Osteoblast (primary cell): ENCODE data around the gene SYNJ2. TPM values are rescaled to one million over a fixed set of nuclear protein-coding genes. Genes with fewer than 3 reads are reported as not detected.

ENCODE experiments used
- DNase-seq: peaks from one replicate; pipeline ENCODE4 v3.0.0; 2011; ENCODE audit warnings: low spot score, mixed read lengths; ENCODE audit not compliant: insufficient read length; ENCODE audit errors: missing footprints
- H2AFZ ChIP-seq: 2 replicates; pipeline ENCODE4 v1.6.0; 2011; ENCODE audit warnings: mild to moderate bottlenecking, low read length
- H3K27ac ChIP-seq: 2 replicates; pipeline ENCODE4 v1.5.1; 2011; ENCODE audit warnings: mild to moderate bottlenecking, low read depth, low read length, moderate library complexity
- H3K27me3 ChIP-seq: 2 replicates; pipeline ENCODE4 v1.6.0; 2012; ENCODE audit warnings: mild to moderate bottlenecking, control low read depth, inconsistent platforms, low read length, moderate library complexity; ENCODE audit not compliant: insufficient read depth
- H3K36me3 ChIP-seq: 2 replicates; pipeline ENCODE4 v1.5.1; 2011; ENCODE audit warnings: mild to moderate bottlenecking, low read length, control low read depth, moderate library complexity; ENCODE audit not compliant: insufficient read depth
- H3K4me1 ChIP-seq: 2 replicates; pipeline ENCODE4 v1.5.1; 2011; ENCODE audit warnings: mild to moderate bottlenecking, low read length, control low read depth, moderate library complexity; ENCODE audit not compliant: insufficient read depth
- H3K4me2 ChIP-seq: 2 replicates; pipeline ENCODE4 v1.6.0; 2011; ENCODE audit warnings: mild to moderate bottlenecking, low read length; ENCODE audit not compliant: insufficient read depth
- H3K4me3 ChIP-seq: fragments of 200-600 bp; sonication (generic); 3 replicates; pipeline ENCODE4 v1.5.1; 2012; ENCODE audit warnings: mild to moderate bottlenecking, low read length, inconsistent platforms; ENCODE audit not compliant: insufficient read depth
- H3K79me2 ChIP-seq: 2 replicates; pipeline ENCODE4 v1.6.0; 2012; ENCODE audit warnings: mild to moderate bottlenecking, low read length, control low read depth, inconsistent platforms; ENCODE audit not compliant: insufficient read depth
- H3K9me3 ChIP-seq: 2 replicates; pipeline ENCODE4 v1.5.1; 2011; ENCODE audit warnings: low read depth, low read length, control low read depth
- H4K20me1 ChIP-seq: 2 replicates; pipeline ENCODE4 v1.6.0; 2012; ENCODE audit warnings: mild to moderate bottlenecking, low read length, control low read depth; ENCODE audit not compliant: insufficient read depth
- total RNA-seq: library from RNA; depleted of rRNA; stranded (reverse); fragments of >200 nt; gene quantifications from 2 replicates; pipeline ENCODE4 v1.2.3, GENCODE V29; 2012
- TF ChIP-seq, protein P1 (sequence below): IDR thresholded peaks from 2 replicates; pipeline ENCODE4 v1.5.1; 2011; ENCODE audit warnings: mild to moderate bottlenecking, low read depth, low read length, moderate library complexity; ENCODE audit errors: extremely low read depth

Gene SYNJ2
- total RNA-seq, 1 donor = 94.8 TPM

DNA sequence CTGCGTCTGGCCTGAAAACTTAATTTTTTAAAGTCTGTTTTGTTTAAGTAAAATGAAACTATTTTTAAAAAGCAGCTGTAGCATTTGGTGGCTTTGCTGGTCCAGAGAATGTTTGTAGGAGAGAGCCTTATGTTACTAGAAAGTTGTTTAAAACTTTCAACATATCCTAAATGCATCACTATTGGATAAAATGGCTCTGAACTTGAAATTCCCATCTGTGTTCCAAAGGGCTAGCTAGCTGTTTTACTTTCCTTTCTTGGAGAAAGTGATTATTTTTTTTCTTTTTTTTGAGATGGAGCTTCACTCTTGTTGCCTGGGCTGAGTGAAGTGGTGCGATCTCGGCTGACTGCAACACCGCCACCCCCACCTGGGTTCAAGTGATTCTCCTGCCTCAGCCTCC is 2.5 kb downstream of the SYNJ2 start:
- Histone ChIP-seq H3K9me3 (no peaks in the 10 kb centered on the region), H3K36me3 (peaks cover 3% of the 10 kb centered on the region), H3K4me1 (peaks cover 37% of the 10 kb centered on the region), H4K20me1 (peaks cover 4% of the 10 kb centered on the region), H2AFZ (no peak overlapping the region), H3K27ac (peak overlapping the region; percentile 88), H3K4me3 (peak overlapping the region; percentile 91), H3K4me2 (peak overlapping the region; percentile 93), H3K27me3 (no peaks in the 10 kb centered on the region), H3K79me2 (peaks cover 71% of the 10 kb centered on the region)
- DNase-seq = no peak
- TF ChIP-seq, protein P1, sequence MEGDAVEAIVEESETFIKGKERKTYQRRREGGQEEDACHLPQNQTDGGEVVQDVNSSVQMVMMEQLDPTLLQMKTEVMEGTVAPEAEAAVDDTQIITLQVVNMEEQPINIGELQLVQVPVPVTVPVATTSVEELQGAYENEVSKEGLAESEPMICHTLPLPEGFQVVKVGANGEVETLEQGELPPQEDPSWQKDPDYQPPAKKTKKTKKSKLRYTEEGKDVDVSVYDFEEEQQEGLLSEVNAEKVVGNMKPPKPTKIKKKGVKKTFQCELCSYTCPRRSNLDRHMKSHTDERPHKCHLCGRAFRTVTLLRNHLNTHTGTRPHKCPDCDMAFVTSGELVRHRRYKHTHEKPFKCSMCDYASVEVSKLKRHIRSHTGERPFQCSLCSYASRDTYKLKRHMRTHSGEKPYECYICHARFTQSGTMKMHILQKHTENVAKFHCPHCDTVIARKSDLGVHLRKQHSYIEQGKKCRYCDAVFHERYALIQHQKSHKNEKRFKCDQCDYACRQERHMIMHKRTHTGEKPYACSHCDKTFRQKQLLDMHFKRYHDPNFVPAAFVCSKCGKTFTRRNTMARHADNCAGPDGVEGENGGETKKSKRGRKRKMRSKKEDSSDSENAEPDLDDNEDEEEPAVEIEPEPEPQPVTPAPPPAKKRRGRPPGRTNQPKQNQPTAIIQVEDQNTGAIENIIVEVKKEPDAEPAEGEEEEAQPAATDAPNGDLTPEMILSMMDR = no peak

DNA sequence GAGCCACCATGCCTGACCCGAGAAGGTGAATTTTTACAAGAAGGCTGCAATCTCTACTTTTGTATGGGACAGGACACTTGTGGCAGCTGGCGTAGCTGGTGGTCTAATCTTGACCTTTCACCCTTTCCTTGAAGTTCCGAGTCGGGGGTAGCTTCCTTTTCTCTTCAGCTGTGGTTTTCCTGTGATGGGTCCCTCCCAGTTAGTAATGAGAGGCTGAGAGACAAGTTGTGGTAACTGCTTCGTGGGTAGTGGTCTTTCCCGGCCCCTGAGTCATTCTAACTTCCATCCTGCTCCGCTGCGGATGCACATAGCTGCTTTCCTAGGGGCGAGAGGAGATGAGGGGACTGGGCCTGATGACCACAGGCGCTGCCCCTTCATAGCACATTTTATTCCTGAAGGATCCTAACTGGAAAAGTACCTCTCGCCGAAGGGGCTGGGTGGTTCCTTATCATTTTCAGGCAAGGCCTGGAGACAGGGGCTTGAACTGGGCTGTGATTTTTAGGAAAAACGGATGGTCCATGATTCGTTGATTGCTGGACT is 3.1 kb downstream of the SYNJ2 start:
- peak overlapping the region; percentile 91 for H3K4me3 ChIP-seq
- H3K4me1 ChIP-seq = peaks cover 43% of the 10 kb centered on the region
- H3K27me3 ChIP-seq = no peaks in the 10 kb centered on the region
- H2AFZ ChIP-seq = no peak overlapping the region
- TF ChIP-seq, protein P1 = no peak
- H4K20me1 ChIP-seq = peaks cover 7% of the 10 kb centered on the region
- H3K4me2 ChIP-seq = peak overlapping the region; percentile 93
- H3K9me3 ChIP-seq = no peaks in the 10 kb centered on the region
- H3K36me3 ChIP-seq = peaks cover 3% of the 10 kb centered on the region
- DNase-seq = no peak
- H3K27ac ChIP-seq = peak overlapping the region; percentile 88
- peaks cover 77% of the 10 kb centered on the region for H3K79me2 ChIP-seq

DNA sequence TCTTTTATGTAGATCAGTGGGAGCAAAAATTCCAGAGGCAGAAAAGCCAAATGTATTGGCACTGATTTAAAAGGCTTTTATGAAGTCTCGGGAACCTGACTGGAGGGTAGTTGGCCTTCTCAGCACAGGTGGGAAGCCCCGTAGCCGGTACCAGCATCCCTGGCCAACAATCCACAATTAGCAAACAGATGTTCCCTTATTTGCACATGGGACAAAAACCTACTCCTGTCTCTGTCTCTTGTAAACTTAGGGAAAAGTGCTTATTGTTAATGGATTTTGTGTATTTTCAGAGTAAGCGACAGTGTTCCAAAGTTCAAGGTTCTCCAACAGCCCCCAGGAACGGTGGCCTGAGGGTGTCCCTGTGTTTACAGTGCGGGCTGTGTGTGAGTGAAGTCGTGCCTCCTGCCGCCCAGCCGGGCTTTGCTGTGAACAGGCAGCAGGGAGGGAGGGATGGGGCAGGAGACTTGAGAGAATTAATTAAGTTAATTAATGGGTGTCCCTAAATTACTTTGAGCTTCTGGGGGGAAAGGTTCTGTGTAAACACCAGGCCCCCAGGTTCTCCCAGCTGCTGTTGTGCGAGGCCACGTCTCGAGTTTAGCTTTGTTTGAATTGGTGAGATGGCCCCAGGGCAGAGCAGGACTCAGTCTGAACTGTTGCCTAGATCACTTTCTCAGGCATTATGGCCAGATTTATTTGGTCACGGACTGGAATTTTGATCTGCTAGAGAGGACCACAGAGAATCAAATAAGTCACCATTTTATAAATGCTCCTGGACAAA is 3.9 kb downstream of the SYNJ2 start:
- Histone ChIP-seq H3K4me1 (peaks cover 51% of the 10 kb centered on the region), H3K36me3 (peaks cover 4% of the 10 kb centered on the region), H3K4me2 (peak overlapping the region; percentile 93), H3K79me2 (peaks cover 85% of the 10 kb centered on the region), H2AFZ (no peak overlapping the region), H3K9me3 (no peaks in the 10 kb centered on the region), H3K27ac (peak overlapping the region; percentile 88), H3K27me3 (no peaks in the 10 kb centered on the region), H3K4me3 (peak overlapping the region; percentile 51), H4K20me1 (peaks cover 15% of the 10 kb centered on the region)
- TF ChIP-seq, protein P1 = no peak
- no peak for DNase-seq
